ENCODE data around the gene SPTBN1.

- TF ChIP-seq POLR2A (IDR thresholded peaks at IDR 0.05; ENCODE audit: low read depth, low read length) (no peak), CTCF (conservative IDR thresholded peaks at IDR 0.05; ENCODE audit: low read depth, low read length) (no peak), MAFK (IDR thresholded peaks at IDR 0.05; ENCODE audit: low read depth, low read length) (no peak), ELK1 (IDR thresholded peaks at IDR 0.05; ENCODE audit: borderline replicate concordance, low read depth, low read length) (no peak), CHD1 (IDR thresholded peaks at IDR 0.05; ENCODE audit: low read depth, low read length) (no peak)
These were observed 69.2 kb downstream of the SPTBN1 start for GRCh38 chr2:54525321-54525720.

Data from IMR-90 (cell line).